Eye (tissue), 1 donor: ENCODE data around the gene GCSAML.
"Not testable (repeated sequence)": the region's sequence is repeated elsewhere in the genome, so short reads cannot be mapped to it uniquely, and the experiment has no call there.

Source experiments
- DNase-seq: peaks from one replicate; pipeline ENCODE4 v3.0.0-alpha.2; 2015

The GCSAML gene

GRCh38 chr1:247548769-247549182, at the start of gene GCSAML:
TSS of gene GCSAML (plus strand) at chr1:247549134. CDS start at chr1:247549192, 58 bp downstream.
- DNase-seq: no peak

DNA sequence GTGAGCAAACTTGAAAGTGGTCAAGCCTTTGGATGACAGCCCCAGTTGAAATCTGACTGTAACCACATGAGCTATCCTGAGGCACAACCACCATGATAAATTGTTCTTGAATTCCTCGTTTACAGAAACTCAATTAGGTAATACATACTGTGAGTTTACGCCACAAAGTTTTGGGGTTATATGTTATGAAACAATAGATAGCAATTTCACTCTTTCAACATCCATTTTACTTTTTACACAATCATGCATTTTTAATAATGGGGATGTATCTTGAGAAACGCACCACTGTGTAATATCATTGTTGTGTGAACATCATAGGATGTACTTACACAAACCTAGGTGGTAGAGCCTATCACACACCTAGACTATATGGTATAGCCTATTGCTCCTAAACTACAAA, 48.1 kb upstream of the GCSAML start:
- DNase-seq: no peak

GRCh38 chr1:247506831-247507230, 42.1 kb upstream of the GCSAML start:
- no peak for DNase-seq

DNA sequence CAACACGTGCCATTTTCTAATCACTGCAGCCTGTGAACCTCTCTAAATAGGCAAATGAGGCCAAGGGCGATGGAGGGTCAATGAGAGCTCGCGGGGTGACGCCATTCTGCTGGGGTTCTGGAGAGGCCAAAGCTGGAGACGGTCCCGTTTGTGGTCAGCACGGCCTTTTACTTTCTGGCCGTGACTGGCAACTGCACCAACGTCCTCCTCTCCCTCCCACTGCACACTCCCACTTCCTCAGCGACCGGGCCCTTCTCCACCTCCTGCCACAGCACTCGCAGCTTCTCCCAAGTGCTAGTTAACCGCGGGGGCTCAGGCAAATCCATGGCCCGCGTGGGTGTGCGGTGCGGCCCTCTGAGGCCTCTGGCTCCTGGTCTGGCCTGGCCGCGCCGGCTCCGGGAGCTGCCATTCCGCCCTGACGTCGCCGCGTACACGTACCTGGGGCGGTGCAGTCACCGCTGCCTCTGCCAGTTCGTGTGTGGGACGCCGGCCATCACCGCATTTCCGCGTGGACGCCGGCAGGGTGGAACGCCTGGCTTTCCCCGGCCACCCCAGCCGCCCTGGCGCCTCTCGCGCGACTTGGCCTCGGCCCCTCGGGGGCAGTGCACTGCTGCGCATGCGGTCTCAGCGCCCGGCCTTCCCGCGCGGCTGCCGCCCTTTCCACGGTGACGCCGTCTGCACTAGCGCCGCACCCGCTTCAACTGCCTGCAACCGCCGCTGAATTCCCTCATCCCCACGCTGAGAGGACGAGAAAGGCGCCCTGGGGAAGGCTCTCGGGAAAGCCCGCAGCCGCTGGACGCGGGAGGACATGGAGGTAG, 30.9 kb upstream of the GCSAML start:
- DNase-seq: no peak

- DNase-seq: no peak
Measured at GRCh38 chr1:247518613-247518891, 30.4 kb upstream of the GCSAML start.

DNA sequence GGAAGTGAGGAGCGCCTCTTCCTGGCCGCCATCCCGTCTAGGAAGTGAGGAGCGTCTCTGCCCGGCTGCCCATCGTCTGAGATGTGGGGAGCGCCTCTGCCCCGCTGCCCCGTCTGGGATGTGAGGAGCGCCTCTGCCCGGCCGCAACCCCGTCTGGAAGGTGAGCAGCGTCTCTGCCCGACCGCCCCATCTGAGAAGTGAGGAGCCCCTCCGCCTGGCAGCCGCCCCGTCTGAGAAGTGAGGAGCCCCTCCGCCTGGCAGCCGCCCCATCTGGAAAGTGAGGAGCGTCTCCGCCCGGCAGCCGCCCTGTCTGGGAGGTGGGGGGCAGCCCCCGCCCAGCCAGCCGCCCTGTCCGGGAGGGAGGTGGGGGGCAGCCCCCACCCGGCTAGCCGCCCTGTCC, 27.0 kb upstream of the GCSAML start:
- DNase-seq: not testable (repeated sequence)

GRCh38 chr1:247528812-247529474, 20.0 kb upstream of the GCSAML start:
- DNase-seq: no peak

DNA sequence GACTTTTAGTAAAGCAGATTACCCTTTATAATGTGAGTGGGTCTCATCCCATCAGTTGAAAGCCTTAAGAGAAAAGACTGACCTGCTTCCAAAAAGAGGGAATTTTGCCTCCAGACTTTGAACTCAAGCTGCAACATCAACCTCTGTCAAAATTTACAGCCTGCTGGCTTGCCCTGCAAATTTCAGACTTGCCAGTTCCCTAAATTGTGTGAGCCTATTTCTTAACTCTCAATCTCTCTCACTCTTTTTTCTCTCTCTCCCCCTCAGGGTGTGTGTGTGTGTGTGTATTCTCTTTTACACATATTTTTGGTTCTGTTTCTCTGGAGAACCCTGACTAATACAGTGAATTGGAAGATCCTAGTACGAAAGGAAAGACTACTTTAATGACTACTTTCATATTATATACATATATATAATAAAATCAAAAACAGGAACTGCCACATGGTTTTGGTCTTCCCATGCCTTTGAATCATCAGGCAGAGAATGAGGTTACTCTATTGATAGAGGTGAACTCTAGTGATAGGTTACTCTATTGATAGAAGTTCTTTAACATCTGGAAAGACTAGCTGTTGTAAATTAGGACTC, 19.1 kb upstream of the GCSAML start:
- no peak for DNase-seq

DNA sequence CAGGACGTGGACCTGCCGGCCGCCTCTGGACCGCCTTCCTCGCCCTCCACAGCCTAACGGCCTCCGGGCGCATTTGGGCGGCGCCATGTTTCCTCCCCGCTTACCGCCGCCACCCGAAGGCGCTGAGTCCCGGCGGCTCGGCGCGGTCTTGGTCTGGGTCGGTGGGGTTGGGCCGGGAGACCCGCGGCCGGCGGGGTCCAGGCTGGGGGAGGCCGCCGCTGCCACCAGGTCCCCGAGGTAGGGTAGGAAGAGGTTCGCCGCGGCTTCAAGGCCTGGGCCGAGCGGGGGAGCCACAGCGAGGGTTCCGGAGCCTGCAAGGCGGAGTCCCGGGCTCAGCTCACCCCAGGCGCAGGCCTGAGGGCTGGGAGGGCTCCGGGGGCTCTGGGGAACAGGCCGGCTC, 18.1 kb upstream of the GCSAML start:
- peak; percentile 11 for DNase-seq

GRCh38 chr1:247531937-247532336, 17.0 kb upstream of the GCSAML start:
- DNase-seq: no peak

- no peak for DNase-seq
Measured at GRCh38 chr1:247535402-247535801, 13.5 kb upstream of the GCSAML start.

- DNase-seq: no peak
Measured at GRCh38 chr1:247536340-247536739, 12.6 kb upstream of the GCSAML start, which contains the start of gene OR2C3. TSS of gene OR2C3 (minus strand) at chr1:247536440. CDS start at chr1:247532511, 3,929 bp downstream.

DNA sequence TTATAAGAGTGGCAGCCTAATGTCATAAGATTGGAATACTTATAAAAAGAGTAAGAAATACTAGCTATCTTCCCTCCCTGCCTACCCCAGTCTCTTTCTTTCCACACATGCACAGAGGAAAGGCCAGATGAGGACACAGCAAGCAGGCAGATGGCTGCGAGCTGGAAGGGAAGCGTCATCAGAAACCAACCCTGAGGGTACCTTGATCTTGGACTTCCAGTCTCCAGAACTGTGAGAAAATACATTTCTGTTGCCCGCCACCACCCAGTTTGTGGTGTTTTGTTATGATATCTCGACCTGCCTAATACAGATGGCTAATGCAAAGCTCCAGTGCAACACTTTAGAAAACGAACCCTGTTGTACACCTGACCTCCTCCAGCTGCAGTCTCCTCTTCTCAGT, 10.4 kb upstream of the GCSAML start:
- no peak for DNase-seq

DNA sequence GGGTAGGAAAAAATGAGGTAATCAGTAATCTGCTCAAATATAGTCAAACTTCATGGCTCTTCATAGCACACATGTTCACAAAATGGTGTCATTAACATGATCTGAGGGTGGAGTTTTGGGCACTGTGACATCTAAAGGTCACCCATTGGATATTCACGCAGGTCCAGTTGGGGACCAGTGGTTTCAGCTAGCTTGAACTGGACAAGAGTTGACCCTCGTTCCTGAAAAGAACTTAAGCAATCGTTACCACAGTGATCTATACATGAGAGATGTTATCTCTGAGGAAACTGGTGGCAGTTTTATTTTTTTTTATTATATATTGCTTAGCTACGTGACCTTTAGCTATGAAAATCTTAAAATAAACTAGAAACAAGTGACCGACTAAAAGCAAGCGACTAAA, 9.7 kb upstream of the GCSAML start:
- DNase-seq: no peak

GRCh38 chr1:247540581-247540980, 8.4 kb upstream of the GCSAML start:
- no peak for DNase-seq

GRCh38 chr1:247542811-247543210, 6.1 kb upstream of the GCSAML start:
- no peak for DNase-seq

DNA sequence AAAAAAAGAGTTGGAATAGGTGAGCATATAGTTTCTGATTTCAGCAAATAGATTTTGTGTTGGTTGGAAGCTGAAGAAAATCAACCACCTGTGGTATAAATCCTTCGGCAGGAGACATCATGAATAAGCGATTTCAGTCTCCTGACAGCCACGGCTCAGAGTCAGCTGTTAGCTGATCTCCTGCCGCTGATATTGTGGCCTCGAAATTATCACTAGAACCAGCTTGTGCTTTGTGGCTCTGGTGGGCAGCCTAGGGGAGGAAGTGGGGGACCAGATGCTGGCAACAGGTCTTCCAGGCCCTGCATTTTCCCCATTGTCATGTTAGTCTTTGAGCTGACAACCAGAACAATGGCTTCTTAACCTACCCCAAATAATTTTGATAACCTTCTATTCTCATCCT, 842 bp upstream of the GCSAML start:
- DNase-seq: no peak

GRCh38 chr1:247551721-247552120, 2.8 kb downstream of the GCSAML start:
- DNase-seq: no peak

GRCh38 chr1:247552231-247552630, 3.3 kb downstream of the GCSAML start:
- DNase-seq: no peak

DNA sequence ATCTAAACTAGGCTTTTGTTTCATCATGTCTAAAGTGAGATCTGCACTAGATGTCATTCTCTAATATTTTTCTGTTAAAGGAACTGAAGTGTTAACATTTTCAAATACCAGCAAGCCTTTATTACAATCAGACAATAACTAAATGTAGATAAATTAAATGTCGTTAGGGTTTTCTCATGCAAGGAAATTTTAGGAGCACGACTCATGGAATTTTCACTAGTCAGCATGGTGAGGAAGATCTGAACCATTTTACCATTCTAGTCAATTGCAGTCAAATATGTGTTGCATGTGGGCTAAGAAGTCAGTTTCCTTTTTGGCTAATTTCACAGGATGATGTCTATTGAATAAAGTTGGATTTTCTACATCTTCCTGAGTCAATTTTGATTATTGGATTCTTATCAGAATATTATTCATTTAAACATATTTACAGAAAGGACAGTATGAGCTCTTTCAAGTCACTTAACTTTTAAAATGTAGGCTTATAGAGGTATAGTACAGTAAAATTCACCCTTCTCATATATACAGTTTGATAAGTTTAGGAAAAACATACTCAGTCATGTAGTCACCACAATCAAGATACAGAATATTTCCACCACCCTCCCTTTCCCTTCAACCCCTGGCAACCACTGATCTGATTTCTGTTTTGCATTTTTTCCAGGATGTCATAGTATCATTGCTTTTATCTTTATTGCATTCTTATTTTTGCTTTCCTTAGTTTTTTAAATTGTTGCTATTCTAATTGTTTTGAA, 9.2 kb downstream of the GCSAML start:
- no peak for DNase-seq

DNA sequence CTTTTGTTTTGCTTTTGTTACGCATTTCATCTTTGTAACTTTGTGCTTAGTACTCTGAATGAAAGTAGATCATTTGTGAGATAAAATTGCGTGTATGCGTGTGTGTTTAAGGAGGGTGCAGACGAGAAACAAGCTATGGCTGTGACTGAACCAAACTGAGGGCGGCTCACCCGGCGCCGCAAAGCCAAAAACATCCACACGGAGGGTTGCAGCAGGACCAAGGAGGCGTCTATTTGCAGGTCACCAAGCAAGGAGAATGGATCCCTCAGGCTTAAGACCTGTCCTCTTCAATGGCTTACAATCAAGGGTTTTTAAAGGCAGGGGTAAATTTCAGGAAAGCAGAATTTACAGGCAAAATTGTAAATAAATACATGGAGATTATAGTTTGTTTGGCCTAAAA, 12.8 kb downstream of the GCSAML start:
- no peak for DNase-seq

- DNase-seq: no peak
Measured at GRCh38 chr1:247562198-247562597, 13.3 kb downstream of the GCSAML start.

DNA sequence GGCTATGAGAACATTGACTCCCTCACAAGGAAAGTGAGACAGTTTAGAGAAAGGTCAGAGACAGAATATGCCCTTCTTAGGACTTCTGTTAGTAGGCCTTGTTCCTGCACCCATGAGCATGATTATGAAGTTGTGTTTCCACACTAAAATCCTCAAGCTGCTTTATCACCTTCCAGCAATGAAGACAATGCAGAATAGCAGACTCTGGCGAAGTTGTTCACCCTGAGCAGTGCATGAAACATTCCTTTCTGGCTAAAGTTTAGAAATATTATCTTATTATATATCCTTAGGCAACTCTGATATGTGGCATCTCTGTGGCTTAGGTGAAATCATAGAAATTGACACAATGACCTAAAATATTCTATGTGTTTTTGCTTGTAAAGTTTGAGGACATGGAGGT, 25.3 kb downstream of the GCSAML start:
- DNase-seq: no peak

DNA sequence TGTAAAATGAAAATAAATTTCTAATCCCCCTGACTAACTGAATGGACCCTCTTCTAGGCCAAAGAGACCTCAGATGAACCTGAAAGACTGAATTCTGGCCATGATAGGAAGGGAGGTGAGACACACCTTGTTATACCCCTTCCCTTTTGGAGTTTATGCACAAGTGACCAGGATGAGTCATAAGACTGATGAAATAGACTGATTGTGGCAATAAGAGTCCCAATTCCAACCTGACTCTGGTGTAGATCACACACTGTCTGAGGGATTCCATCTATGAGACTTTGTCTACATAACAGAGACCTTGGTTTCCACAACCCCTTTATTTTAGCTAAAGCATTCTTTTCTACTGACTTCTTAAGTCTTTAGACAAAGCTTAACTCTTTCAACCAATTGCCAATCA, 25.7 kb downstream of the GCSAML start:
- DNase-seq: no peak
